Thymus (tissue), 11 donors: ENCODE results near the gene KIF9. TPM values are rescaled to one million over a fixed set of nuclear protein-coding genes. Genes with fewer than 3 reads are reported as not detected.
"Not testable (repeated sequence)": the region's sequence is repeated elsewhere in the genome, so short reads cannot be mapped to it uniquely, and the experiment has no call there.

Experiments
- DNase-seq, 9 donors: peaks; one replicate each; pipeline ENCODE4 v3.0.0-alpha.2; 2013; ENCODE audit warnings: low spot score in 9 of 9, low read depth in 6 of 9, missing footprints in 1 of 9
- H3K27ac ChIP-seq, 2 donors: one replicate each; pipeline ENCODE4 v1.5.1; 2013; ENCODE audit warnings: control low read depth in 1 of 2, low read depth in 1 of 2, low read length in 1 of 2, mild to moderate bottlenecking in 1 of 2, moderate library complexity in 1 of 2
- H3K27me3 ChIP-seq, 2 donors: one replicate each; pipeline ENCODE4 v1.5.1; 2013; ENCODE audit warnings: low read length in 1 of 2; ENCODE audit not compliant: control insufficient read depth in 2 of 2, insufficient read depth in 1 of 2
- H3K36me3 ChIP-seq, 2 donors: one replicate each; pipeline ENCODE4 v1.5.1; 2013; ENCODE audit warnings: low read length in 1 of 2, mild to moderate bottlenecking in 1 of 2, moderate library complexity in 1 of 2; ENCODE audit not compliant: control insufficient read depth in 2 of 2, insufficient read depth in 2 of 2
- H3K4me1 ChIP-seq, 2 donors: one replicate each; pipeline ENCODE4 v1.5.1; 2013; ENCODE audit warnings: low read length in 2 of 2; ENCODE audit not compliant: control insufficient read depth in 2 of 2, insufficient read depth in 2 of 2
- H3K4me3 ChIP-seq, 2 donors: one replicate each; pipeline ENCODE4 v1.5.1; 2013; ENCODE audit warnings: low read length in 2 of 2, control low read depth in 1 of 2, mild to moderate bottlenecking in 1 of 2
- H3K9me3 ChIP-seq, 2 donors: one replicate each; pipeline ENCODE4 v1.5.1; 2013; ENCODE audit warnings: low read length in 1 of 2, mild to moderate bottlenecking in 1 of 2; ENCODE audit not compliant: control insufficient read depth in 2 of 2, insufficient read depth in 1 of 2
- WGBS: extraction: QIAGEN DNeasy Blood & Tissue Kit; methylation state at CpG from one replicate; pipeline ENCODE4 v1.1.7; 2013; 5-methylcytosine and 5-hydroxymethylcytosine counted together
- polyA plus RNA-seq: library from polyadenylated mRNA; stranded (reverse); fragments of 200-250 nt; gene quantifications from one replicate; pipeline ENCODE4 v1.2.3, GENCODE V29; 2013
- total RNA-seq: library from RNA; stranded (reverse); fragments of 120-200 nt; gene quantifications from one replicate; pipeline ENCODE4 v1.2.4, GENCODE V29; 2013
- donor health status: healthy.

Gene KIF9
- total and polyA plus RNA-seq, 2 donors: 3.0 to 6.4 TPM

DNA sequence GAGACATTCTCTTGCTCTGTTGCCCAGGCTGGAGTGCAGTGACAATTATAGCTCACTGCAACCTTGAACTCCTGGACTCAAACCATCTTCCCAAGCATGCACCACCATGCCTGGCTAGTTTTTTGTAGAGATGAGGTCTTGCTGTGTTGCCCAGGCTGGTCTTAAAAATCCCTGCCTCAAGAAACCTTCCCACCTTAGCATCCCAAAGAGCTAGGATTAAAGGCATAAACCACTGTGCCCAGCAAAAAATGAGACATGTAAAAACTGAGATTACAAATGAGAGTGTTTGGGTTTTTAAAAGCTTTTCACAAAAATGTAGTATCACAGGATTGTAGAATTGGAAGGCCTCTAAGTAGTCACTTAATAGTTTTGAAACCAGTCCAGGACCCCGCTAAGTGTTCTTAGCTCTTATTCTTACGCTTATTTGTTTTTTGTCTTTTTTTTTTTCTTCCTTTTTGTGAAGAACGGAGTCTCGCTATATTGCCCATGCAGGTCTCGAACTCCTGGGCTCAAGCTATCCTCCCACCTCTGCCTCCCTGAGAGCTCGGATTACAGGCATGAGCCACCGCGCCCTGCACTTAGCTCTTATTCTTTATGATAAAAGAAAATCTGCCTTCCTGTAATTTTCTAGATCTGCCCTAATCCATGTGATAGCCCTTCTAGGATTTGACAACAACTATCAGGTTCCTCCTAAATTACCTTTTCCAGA lies 31.6 kb upstream of the KIF9 start:
- 98% methylated on average over 8 of the region's 8 CpGs for WGBS
- H3K9me3 ChIP-seq: no peaks in the 10 kb centered on the region
- DNase-seq: no peak

GRCh38 chr3:47313341-47314055 lies 30.9 kb upstream of the KIF9 start:
- Histone ChIP-seq H3K4me1 (no peaks in the 10 kb centered on the region), H3K36me3 (peaks cover 0 to 3% of the 10 kb centered on the region in 2 donors), H3K27ac (no peak overlapping the region), H3K9me3 (no peaks in the 10 kb centered on the region), H3K4me3 (no peak overlapping the region), H3K27me3 (no peaks in the 10 kb centered on the region)
- 98% methylated on average over 1 of the region's 1 CpG for WGBS
- no peak for DNase-seq

More for the DNA sequence above, 31.6 kb upstream of the KIF9 start:
- Histone ChIP-seq H3K36me3 (peaks cover under 1 to 7% of the 10 kb centered on the region in 2 donors), H3K4me1 (no peaks in the 10 kb centered on the region), H3K27ac (no peak overlapping the region), H3K4me3 (no peak overlapping the region), H3K27me3 (no peaks in the 10 kb centered on the region)

DNA sequence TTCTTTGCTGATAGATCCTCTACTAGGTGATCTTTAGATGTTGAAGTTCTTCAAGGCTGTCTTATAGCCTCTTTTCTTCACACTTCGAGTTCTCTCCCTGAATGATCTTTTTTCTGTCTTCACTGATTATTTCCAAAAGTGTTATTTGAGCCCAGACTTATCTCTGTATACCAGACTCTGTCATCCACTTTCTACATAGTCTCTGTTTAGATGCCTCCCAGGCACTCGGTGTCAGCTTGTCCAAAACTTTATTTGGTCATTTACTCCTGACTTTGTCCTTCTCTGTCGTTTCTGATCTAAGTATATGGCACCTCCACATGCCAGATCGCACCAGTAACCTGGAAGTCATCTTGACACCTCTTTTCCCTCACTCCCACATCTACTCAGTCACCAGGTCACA lies 27.8 kb upstream of the KIF9 start:
- Histone ChIP-seq H3K27ac (no peak overlapping the region), H3K4me1 (no peaks in the 10 kb centered on the region), H3K9me3 (no peaks in the 10 kb centered on the region), H3K36me3 (peaks cover 0 to 6% of the 10 kb centered on the region in 2 donors), H3K4me3 (no peak overlapping the region), H3K27me3 (no peaks in the 10 kb centered on the region)
- WGBS: 97% methylated on average over 4 of the region's 4 CpGs
- DNase-seq: no peak

DNA sequence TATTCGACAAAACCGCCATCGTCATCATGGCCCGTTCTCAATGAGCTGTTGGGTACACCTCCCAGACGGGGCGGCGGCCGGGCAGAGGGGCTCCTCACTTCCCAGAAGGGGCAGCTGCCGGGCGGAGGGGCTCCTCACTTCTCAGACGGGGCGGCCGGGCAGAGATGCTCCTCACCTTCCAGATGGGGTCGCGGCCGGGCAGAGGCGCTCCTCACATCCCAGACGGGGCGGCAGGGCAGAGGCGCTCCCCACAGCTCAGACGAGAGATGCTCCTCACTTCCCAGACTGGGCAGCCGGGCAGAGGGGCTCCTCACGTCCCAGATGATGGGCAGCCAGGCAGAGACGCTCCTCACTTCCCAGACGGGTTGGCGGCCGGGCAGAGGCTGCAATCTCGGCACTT lies 26.6 kb upstream of the KIF9 start:
- H3K36me3 ChIP-seq, H3K27ac ChIP-seq, H3K4me3 ChIP-seq, DNase-seq, H3K9me3 ChIP-seq, H3K27me3 ChIP-seq, H3K4me1 ChIP-seq: not testable (repeated sequence)
- WGBS: 98% methylated on average over 28 of the region's 28 CpGs

GRCh38 chr3:47306022-47306421 lies 23.4 kb upstream of the KIF9 start:
- Histone ChIP-seq H3K36me3 (peaks cover 0 to 16% of the 10 kb centered on the region in 2 donors), H3K4me3 (no peak overlapping the region), H3K9me3 (no peaks in the 10 kb centered on the region), H3K27ac (no peak overlapping the region), H3K27me3 (no peaks in the 10 kb centered on the region), H3K4me1 (no peaks in the 10 kb centered on the region)
- 97% methylated on average over 2 of the region's 2 CpGs for WGBS
- no peak for DNase-seq

DNA sequence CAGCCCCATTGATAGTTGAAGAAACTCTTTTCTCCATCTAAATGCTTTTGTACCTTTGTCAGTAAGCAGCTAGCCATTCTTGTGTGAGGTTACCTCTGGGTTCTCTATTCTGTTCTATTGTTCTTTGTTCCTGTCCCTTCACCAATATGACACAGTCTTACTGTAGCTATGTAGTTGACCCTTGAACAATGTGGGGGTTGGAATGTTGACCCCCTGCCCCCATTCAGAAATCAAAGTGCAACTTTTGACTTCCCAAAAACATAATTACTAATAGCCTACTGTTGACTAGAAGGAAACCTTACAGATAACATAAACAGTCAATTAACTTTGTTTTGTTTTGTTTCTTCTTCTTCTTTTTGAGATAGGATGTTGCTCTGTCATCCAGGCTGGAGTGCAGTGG lies 18.9 kb upstream of the KIF9 start:
- Histone ChIP-seq H3K9me3 (no peaks in the 10 kb centered on the region), H3K27ac (no peak overlapping the region), H3K36me3 (peaks cover 0 to 11% of the 10 kb centered on the region in 2 donors), H3K4me3 (no peak overlapping the region), H3K4me1 (peaks cover 0 to 5% of the 10 kb centered on the region in 2 donors), H3K27me3 (no peaks in the 10 kb centered on the region)
- no peak for DNase-seq

DNA sequence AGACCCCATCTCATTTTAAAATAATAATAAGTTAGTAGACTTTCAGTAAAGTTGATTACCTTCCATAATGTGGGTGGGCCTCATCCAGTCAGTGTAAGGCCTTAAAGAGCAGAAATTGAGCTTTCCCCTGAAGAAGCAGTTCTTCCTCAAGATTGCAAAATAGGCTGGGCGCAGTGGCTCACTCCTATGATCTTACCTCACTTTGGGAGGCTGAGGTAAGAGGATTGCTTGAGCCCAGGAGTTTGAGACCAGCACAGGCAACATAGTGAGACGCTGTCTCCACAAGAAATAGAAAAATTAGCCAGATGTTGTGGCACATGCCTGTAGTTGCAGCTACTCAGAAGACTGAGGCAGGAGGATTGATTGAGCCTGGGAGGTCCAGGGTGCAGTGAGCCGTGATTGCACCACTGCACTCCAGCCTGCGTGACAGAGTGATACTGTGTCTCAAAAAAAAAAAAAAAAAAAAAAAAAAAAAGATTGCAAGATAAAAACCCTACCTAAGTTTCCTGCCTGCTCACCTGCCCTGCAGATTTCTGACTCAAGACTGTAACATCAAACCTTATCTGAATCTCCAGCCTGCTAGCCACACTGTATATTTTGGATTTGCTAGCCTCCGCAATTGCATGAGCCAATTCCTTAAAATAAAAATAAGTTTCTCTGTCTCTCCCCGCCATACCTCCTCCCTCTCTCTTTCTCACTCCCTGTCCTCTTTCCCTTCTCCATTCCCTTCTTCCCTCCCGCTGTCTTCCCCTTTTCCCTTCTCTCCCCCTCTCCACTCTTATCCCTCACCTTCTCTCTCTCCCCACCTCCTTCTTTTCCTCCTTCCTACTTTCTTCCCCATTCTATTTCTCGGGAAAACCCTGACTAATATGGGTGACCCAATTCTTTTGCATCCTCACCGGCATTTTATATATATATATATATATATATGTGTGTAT lies 17.1 kb upstream of the KIF9 start:
- H3K4me1 ChIP-seq: peaks cover 0 to 9% of the 10 kb centered on the region in 2 donors
- peaks cover 0 to 11% of the 10 kb centered on the region in 2 donors for H3K36me3 ChIP-seq
- WGBS: 96% methylated on average over 9 of the region's 9 CpGs

GRCh38 chr3:47298439-47298838 lies 15.8 kb upstream of the KIF9 start:
- H3K27me3 ChIP-seq: no peaks in the 10 kb centered on the region
- H3K27ac ChIP-seq: no peak overlapping the region
- H3K4me3 ChIP-seq: no peak overlapping the region
- no peaks in the 10 kb centered on the region for H3K9me3 ChIP-seq
- 97% methylated on average over 3 of the region's 3 CpGs for WGBS
- peaks cover 0 to 9% of the 10 kb centered on the region in 2 donors for H3K36me3 ChIP-seq
- DNase-seq: no peak
- peaks cover 0 to 9% of the 10 kb centered on the region in 2 donors for H3K4me1 ChIP-seq

More for the DNA sequence above, 17.1 kb upstream of the KIF9 start:
- Histone ChIP-seq H3K27ac (no peak overlapping the region), H3K27me3 (no peaks in the 10 kb centered on the region), H3K4me3 (no peak overlapping the region), H3K9me3 (no peaks in the 10 kb centered on the region)
- DNase-seq: no peak
